A172 (cell line): ENCODE measurements around the gene WDR88. TPM values are rescaled to one million over a fixed set of nuclear protein-coding genes. Genes with fewer than 3 reads are reported as not detected.
"Not testable (repeated sequence)": the region's sequence is repeated elsewhere in the genome, so short reads cannot be mapped to it uniquely, and the experiment has no call there.

Source experiments
- DNase-seq: peaks from one replicate; pipeline ENCODE4 v3.0.0-alpha.2; 2015; ENCODE audit warnings: low spot score
- total RNA-seq: library from RNA; depleted of rRNA; stranded (reverse); fragments of >200 nt; shearing (Covaris generic); gene quantifications from 2 replicates; pipeline ENCODE4 v1.2.3, GENCODE V29; 2014

WDR88 gene
- total RNA-seq, 1 experiment from 2014 or later, result not detected

- DNase-seq, result no peak
Observed at GRCh38 chr19:33171222-33171795, 39.4 kb downstream of the WDR88 start.

- DNase-seq, result peak; percentile 39
Observed at GRCh38 chr19:33171916-33172359, 40.0 kb downstream of the WDR88 start.

GRCh38 chr19:33174186-33174585, 42.3 kb downstream of the WDR88 start:
- no peak for DNase-seq

GRCh38 chr19:33175156-33175782, 43.4 kb downstream of the WDR88 start:
- DNase-seq, result no peak

- peak; percentile 42 for DNase-seq
Observed at GRCh38 chr19:33175886-33176669, 44.2 kb downstream of the WDR88 start.

GRCh38 chr19:33176670-33177416, 44.9 kb downstream of the WDR88 start:
- DNase-seq, result peak; percentile 99

- no peak for DNase-seq
Observed at GRCh38 chr19:33177417-33177979, 45.6 kb downstream of the WDR88 start.

- DNase-seq, result no peak
Observed at GRCh38 chr19:33186431-33187182, 54.7 kb downstream of the WDR88 start.

GRCh38 chr19:33187183-33187540, 55.2 kb downstream of the WDR88 start:
- DNase-seq, result no peak

GRCh38 chr19:33189453-33189852, 57.5 kb downstream of the WDR88 start:
- DNase-seq, result no peak

GRCh38 chr19:33191092-33191491, 59.2 kb downstream of the WDR88 start:
- DNase-seq, result not testable (repeated sequence)

GRCh38 chr19:33191501-33191900, 59.6 kb downstream of the WDR88 start:
- no peak for DNase-seq

- DNase-seq, result no peak
Observed at GRCh38 chr19:33192010-33192409, 60.1 kb downstream of the WDR88 start.

- DNase-seq, result no peak
Observed at GRCh38 chr19:33193269-33193864, 61.5 kb downstream of the WDR88 start.

- DNase-seq, result no peak
Observed at GRCh38 chr19:33193865-33194362, 62.0 kb downstream of the WDR88 start, which contains the start of gene LRP3. TSS of gene LRP3 (plus strand) at chr19:33194330. CDS start at chr19:33194786, 456 bp downstream.

- no peak for DNase-seq
Observed at GRCh38 chr19:33194532-33194885, 62.6 kb downstream of the WDR88 start.

GRCh38 chr19:33194886-33195644, 63.2 kb downstream of the WDR88 start:
- peak; percentile 52 for DNase-seq

GRCh38 chr19:33195645-33196347, 63.9 kb downstream of the WDR88 start:
- DNase-seq, result no peak
